ENCODE data around the gene UBR4.

Gene UBR4

DNA sequence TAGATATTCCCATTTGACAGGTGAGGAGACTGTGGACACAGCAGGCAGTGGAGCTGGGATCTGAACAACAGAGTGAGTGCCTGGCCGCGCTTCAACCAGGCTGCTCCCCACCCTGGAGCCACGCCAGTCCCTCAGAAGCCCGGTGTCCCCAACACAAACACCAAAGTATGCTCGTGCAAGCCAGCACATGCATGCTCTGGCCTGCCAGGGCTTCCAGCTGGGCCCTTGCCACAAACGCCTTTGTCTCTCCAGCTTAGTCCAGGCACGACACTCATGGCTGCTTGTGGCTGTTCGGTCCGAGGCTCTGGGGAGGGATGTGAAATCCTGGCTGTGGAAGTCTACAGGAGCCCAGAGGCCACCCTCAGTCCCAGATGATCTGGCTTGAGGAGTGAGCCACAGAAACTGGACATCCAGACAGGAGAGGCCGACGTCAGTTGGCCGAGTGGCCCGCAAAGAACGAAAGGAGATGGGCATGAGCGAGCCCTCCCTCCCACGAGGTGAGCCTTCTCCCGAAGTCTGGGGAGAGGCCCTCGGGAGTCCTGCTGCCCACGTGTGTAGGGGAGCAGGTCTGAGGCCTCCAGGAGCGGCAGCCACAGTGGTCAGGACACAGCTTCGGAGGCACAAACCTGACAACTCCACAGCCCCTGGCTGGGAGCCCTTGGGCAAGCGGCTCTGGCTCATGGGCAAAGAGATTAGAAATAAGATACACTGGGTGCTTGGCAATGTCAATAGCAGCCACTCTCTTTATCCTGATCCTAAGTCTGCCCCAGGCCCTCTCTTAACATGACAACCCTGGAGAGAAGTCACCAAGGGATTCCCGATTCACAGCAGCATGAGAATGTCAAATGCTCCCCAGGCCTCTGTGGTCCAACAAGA, 136.5 kb downstream of the UBR4 start:
- DNase-seq (ENCODE audit: low read depth in 2 of 2, low spot score in 1 of 2): no peak

DNA sequence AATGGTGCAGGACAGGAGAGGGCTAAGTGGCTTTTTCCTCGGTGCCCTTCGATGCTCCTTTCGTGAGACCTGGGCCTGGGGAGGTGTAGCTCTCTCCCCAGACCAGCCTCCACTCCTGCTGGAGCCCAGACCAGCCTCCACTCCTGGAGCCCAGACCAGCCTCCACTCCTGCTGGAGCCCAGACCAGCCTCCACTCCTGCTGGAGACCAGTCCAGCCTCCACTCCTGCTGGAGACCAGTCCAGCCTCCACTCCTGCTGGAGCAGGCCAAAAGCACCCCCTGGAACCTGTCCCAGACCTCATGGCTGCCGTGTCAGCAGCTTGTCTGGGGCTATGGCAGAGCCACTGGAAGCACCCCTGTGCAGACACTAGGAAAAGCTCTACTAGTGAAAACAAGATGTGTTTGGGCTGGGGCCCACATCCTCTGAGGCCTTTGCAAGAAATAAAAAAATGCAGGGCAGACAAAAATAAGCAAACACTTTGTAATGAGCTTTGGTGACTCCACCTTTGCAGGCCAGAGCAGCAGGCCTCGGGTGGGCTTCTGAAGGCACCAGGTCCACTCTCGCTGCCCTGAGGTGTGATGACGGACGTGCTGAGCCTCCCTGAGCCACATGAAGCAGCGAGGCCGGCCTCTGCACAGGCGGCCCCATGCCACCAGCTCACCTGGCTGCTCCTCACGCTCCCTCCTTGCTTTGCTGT, 137.6 kb downstream of the UBR4 start:
- no peak for DNase-seq (ENCODE audit: low read depth in 2 of 2, low spot score in 1 of 2)

DNA sequence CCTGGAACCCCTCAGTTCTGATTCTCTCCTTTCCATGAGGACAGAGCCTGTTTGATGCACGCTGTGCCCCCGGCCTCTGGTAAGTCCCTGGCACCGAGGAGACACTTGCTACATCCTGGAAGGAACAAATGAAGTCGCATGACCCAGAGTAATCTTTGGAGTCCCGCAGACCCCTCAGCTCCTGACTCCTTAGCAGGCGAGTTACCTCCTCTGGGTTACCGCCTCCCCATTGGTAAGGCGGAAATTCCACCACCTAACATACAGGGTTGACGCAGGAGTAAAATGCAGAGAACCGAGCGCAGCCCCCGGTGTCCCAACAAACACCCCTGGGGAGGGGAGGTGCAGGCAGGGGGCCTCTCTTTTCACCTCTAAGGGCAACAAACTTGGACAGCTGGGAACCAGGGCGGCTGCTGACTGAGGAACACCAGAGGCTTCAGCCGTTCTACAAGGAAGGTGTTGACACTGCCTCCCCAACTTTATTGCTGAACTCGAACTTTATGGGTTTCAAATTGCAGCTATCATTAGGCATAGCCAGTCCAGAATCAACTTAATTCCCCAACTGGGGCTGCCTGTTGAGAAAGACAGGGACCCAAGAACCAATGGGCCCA, 138.3 kb downstream of the UBR4 start:
- no peak for DNase-seq (ENCODE audit: low read depth in 2 of 2, low spot score in 1 of 2)

DNA sequence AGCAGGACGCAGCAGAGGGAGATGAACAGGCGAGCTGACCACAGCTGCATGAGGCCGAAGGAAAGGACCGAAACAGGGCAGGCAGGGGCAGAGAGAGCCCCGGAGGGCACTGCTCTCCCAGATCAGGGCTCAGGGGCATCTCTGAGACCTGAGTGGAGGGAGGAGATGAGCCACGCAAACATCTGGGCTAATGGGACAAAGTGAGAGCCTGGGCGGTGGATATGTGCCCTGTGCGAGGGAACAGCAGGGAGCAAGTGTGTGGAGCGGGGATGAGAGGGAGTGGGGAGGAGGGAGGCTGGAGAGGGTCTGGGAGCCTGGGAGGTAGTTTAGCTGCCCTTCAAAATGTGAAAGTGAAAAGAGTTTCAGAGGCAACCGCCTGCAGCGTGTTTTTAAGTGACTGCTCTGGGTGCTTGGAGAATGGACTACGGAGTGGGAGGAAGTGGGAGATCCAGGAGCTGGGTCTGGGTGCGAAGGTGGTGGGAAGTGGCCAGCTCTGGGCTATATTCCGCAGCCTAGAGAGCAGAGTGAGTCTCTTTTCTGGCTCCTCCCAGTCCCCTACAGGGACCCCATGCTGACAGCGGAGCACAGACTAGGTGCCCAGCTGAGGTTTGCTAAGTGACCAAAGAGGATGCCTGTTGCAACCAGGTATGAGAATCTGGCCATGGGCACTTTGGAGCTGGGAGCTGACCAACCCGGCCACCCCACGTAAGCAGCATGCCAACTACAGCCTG, 139.0 kb downstream of the UBR4 start:
- DNase-seq (ENCODE audit: low read depth in 2 of 2, low spot score in 1 of 2): no peak

DNA sequence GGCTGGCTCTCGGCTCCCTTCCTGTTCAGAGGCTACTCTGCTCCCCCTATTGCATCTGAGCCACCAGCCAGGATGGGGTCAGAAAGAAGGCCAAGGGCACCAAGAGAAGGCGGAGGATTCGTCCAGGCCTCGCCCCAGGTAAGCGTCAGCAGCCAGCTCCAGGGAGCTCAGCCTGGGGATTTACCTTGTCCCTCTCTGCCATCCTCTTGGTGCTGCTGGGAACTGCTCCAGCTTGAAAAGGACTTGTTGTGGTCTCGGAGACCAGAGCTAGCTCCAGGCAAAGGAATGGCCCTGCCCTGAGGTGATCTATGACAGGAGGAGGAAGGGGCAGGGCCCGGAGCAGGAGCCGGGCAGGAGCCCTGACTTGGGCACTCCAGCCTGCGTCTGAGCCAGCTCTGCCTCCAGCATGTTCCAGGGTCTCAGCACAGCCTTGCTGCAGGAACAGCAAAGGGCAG, 139.8 kb downstream of the UBR4 start:
- DNase-seq (ENCODE audit: low read depth in 2 of 2, low spot score in 1 of 2): no peak

DNA sequence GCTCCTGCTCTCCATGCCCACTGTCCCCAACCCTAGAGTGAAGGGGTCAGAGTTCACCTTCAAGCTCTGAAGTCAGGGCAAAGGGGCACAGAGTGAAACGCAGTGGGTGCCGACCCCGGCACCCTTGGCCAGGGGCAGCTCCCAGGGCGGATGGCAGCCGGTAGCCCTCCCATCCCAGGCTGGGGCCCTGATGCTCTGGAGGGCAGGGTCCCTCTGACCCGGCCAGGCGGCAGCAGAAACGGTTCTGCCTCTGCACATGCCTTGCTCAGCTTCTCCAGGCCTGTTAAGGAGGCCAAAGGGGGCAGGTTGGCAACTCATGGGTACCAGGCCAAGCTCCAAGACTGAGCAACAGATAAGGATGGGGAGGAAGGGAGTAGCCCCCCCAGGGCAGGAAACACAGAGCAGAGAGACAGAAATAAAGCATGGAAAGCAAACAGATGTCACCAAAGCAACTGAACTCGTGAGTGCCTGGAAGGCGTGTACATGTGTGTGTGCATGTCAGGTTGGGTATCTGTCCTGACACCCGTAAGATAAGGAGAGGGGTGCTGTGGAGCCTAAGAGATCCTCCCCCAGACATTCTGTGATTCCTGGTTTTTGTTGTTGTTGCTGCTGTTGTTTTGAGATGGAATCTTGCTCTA, 141.3 kb downstream of the UBR4 start:
- no peak for DNase-seq (ENCODE audit: low read depth in 2 of 2, low spot score in 1 of 2)

DNA sequence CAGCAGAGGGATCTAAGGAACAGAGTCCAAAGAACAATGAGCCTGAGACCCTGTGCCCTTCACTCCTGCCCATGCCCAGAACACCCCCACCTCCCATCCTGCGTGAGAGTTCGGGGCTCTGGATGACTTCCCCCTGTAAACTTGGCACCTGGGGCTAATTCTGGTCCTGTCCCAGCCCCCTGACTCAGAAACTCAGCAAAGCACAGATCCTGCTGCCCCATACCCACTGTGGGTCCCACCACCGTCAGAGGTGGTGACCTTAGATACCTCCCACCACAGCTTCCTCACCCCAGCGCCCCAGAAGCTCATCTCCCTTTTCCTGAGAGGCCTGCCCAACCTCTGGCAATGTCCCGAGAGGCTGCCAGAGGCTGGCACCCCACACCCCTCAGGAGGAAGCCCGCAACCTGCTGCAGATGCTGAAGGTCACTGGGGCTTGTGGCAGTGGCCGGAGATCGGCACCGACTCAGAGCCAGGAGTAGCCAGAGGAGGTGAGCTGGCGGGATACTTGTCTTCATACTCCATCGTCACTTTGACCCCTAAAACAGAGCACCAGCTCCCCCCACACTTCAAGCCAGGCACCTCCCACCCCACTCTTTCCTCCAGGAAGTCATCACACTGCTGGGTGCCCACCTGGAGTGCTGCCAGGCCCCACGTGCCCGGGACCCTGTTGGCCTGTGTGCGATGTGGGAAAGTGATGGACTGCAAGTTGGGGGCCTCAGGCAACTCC, 142.0 kb downstream of the UBR4 start:
- DNase-seq (ENCODE audit: low read depth in 2 of 2, low spot score in 1 of 2): no peak

DNA sequence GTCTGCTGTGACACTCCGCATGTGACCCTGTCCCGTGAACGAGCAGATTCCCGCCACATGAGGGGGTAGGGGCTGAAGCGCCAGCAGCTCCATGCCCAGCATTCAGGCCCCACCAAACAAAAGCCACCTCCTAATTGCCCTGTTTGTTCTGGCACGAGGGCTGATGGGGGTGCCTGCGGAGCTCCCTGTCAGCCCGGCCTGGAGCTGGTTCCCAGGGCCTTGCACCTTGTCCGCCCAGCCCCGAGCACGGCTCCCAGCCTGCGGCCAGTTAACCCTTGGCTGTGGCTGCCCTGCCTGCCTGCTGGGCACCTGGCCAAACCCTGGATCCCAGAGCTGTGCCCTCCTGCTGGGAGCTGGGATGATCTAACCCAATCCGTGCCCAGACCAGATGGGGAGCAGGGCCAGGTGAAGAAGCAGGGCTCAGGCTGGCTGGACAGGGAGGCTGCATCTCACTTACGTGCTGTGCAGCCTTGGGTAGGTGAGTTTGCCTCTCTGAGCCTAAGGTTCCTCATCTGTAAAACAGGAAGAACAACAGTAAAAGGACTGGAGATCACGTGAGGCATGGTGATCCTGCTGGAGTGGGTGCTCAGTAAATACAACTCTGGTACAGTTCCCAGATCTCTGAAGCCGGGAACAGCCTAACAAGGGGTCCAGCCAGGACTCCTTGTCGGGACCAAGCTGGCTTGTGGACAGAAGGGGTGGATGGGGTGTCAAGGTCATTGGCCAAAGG, 142.7 kb downstream of the UBR4 start:
- DNase-seq (ENCODE audit: low read depth in 2 of 2, low spot score in 1 of 2): no peak

DNA sequence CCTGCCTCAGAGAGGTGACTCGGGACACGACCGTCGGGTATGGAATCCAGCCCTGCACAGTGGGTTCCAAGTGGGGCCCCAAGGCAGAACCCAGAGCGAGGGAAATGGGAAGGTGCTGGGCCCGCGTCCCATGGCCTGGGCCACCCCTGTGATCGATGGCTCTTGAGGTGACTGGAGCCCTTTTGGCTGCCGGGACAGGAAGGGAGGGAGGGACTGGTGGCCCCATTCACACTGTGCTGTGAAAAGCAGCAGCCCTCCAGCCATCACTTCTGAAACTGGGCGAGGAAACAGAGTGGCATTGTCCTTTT, 143.2 kb downstream of the UBR4 start:
- DNase-seq (ENCODE audit: low read depth in 2 of 2, low spot score in 1 of 2): no peak

DNA sequence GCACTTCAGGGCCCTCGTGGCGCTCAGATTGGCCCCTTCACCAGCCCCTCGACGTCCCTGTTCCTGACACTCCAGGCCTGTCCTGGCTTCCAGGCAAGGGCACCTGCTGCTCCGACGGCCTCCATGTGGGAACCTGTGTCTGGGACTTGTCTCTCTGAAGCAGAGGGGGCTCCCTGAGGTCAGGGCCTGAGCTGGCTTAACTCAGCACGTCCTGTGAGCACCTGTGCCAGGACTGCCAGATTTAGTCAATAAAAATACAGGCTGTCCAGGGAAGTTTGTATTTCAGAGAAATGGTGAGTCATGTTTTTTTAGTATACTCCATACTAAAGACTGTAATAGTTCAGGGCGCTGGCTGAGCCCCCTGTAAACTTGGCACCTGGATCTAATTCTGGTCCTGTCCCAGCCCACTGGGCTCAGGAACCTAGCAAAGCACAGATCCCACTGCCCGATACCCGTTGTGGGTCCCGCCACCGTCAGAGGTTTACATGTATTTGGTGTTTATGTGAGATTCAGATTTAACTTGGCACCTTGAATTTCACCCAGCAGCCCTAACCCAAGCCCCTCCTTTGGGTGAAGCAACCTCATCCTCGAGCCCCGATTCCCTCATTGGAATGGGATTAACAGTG, 143.7 kb downstream of the UBR4 start:
- no peak for DNase-seq (ENCODE audit: low read depth in 2 of 2, low spot score in 1 of 2)

DNA sequence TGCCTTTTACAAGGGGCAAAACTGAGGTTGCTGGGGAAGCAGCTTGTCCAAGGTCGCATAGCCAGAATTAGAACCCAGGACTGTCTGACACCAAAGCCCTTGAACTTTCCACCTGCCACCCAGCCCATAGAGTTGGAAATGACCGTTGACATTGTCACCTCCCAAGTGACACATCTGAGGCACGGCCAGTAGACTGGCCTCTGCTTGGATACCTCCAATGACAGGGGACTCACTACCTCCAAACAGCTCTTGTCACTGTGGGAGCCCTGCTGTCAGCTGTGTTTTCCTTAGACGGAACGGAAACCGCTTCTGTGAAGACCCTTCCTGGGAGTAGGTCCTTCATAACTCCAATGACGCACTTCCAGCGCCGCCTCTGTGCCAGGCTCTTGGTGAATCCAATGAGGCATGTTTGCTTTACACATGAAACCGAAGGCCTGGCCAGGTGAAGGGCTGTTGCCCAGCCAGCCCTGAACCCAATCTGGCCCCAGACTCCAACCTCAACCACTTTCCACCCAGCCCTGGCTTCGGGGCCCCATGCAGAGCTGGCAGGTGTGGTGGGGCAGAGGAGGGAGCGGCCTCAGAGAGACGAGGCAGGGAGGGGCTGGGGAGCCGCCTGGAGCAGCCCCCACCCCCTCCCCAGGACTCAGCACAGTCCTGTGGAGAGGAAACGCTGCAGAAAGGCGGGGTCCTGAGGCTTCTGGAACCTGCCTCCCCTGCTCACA, 144.4 kb downstream of the UBR4 start:
- DNase-seq (ENCODE audit: low read depth in 2 of 2, low spot score in 1 of 2): no peak

DNA sequence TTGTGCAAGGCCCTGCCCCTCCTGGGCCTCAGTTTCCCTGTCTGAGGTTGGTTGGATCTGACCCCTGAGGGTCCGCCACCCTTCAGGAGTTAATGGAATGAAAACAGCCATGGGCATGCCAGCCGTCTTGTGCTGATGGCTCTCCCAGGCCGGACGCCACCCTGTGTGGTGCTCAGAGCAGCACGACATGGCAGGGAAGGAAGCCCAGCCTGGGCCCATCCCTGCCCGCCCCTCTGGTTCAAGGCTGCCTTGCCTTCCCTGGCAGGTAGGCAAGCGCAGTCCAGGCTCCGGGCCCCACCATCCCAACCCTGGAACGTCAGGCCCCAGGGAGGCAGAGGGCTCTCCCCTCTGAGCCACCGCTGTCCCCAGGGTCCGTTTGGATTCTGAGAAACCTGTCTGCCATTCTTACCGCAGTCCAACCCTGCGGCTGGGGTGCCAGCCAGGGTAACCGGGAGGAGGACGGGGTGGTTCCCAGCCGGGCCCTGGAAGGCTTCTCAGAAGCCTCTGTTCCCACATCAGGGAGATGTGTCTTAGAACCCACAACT, 145.1 kb downstream of the UBR4 start:
- DNase-seq (ENCODE audit: low read depth in 2 of 2, low spot score in 1 of 2): no peak

DNA sequence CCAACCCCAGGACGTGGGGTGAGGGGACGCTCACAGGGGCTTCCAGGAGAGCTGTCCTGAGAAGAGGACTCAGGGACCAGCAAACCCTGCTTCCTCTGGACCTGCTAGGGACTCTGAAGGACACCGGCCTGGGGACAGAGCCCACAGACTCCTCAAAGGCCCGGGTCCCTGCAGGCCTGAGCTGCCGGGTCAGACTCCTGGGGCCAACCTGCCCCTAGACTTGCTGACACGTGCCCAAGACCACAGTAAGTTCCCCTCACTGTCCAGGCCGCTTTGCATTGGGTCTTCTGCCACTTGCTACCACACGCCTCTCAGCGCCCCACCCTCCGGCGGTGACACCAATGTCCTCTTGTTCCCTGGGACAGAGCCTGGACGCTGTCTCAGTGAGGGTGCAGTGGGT, 146.9 kb downstream of the UBR4 start:
- DNase-seq (ENCODE audit: low read depth in 2 of 2, low spot score in 1 of 2): no peak

DNA sequence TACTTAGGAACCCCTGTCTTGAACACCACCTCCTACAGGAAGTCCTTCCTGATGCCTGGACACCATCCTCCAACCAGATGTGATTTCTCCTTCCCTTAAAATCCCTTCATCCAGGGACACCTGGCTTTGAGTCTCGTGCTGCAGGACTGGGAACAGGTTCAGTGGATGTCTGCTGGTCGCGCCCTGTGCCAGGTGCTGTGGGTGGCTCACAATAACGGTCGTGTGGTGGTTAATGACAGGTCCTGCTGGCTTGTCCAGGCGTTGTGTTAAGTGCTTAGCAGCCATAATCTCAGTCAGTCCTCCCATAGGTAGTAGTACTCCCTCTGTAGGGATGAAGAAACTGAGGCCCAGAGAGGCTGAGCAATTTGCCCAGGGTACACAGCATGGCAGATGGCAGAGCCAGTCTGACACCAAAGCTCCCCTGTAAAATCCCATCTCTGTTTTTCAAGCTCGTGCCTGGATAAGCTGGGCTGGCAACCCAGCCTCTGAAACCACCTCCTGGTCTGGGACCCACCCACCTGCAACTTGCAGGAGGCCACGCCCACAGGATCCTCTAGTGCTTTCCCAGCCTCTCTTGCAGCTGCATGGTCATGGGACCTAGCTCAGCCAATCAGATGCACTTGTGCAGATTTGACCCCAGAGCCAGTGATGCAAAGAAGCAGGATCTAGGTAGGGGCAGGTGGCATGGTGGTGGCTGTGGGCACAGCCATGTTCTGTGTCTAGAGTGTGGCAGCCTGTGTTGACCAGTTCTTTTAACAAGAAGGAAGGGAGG, 147.6 kb downstream of the UBR4 start:
- DNase-seq (ENCODE audit: low read depth in 2 of 2, low spot score in 1 of 2): no peak

DNA sequence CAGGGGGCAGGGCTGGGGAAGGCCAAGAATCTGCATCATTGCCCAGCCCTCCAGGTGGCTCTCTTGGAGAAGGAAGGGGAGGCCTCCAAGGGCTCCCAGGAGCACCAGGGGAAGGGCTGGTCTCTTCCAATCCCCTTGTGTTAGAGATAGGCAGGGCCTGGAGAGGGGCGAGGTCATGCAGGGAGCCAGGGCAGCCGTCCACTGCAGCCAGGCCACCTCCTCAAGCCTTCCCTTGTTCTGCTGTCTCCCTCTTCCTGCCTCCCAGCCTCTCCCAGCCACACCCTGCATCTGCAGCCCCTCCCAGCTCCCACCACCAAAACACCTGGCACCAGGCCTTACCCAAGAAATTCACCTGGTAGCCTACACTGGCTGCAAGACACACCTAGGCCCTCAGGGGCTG, 148.3 kb downstream of the UBR4 start:
- no peak for DNase-seq (ENCODE audit: low read depth in 2 of 2, low spot score in 1 of 2)

DNA sequence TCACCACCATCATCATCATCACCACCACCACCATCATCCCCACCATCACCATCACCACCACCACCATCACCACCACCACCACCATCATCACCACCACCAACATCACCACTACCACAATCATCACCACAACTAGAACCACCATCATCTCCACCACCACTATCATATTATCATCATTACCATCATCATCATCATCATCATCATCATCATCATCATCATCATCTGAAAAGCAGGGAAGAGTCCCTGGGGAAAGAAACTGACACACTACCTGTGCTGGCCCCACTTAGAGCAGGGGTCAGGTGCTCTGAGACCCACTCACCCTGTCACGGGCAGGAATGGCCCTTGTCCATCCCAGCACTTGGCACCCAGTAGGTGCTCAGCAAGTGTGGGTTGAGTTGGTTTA, 148.7 kb downstream of the UBR4 start:
- no peak for DNase-seq (ENCODE audit: low read depth in 2 of 2, low spot score in 1 of 2)

DNA sequence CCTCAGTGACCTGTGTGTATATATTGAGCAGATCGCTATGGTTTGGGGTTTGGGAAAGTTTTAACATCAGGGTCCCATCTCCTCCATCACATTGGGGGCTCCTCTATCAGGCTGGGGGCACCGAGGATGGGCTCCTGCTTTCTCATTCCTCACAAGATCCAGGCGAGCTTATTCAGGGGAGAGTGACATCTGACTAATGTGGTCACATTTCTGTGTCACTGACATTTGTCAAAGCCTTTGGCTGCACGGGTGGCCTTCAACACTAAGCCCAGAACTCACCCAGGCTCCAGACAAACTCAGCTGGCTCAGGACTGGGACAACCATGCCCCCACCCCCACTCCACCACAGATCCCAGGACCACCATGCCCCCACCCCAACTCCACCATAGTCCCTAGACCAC, 150.3 kb downstream of the UBR4 start:
- no peak for DNase-seq (ENCODE audit: low read depth in 2 of 2, low spot score in 1 of 2)

DNA sequence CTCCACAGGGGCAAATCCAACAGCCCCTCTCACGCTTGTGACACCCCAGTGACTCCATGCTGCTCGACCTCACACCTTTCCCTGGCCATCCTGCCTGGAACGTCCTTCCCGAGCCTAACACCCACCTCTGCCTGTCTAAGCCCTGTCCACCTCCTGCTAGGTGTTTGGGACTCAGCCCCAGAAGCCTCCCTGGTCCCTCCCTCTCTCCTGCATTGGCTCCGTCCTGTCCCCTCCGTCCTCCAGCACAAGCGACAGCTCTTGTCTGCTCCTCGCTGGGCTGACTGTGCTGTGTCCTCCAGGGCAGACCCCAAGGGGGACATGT, 151.6 kb downstream of the UBR4 start:
- DNase-seq (ENCODE audit: low read depth in 2 of 2, low spot score in 1 of 2): no peak

Data from stimulated activated CD8-positive, alpha-beta memory T cell treated with anti-CD3 and anti-CD28 coated beads, Interleukin-4, amount 100 ng/mL, for 1 hour (primary cell).